HepG2 (cell line): Measurements from ENCODE around the gene CMTM2. TPM values are rescaled to one million over a fixed set of nuclear protein-coding genes. Genes with fewer than 3 reads are reported as not detected.

Source experiments
- FLYWCH1 ChIP-seq: sonication (generic); formaldehyde crosslinking; IDR thresholded peaks from 2 replicates; pipeline ENCODE4 v1.8.1; 2023; ENCODE audit warnings: mild to moderate bottlenecking, missing genetic modification reagents
- PCBP1 ChIP-seq: fragments of 200-400 bp; formaldehyde crosslinking; IDR thresholded peaks from 2 replicates; pipeline ENCODE4 v1.6.1; 2017; ENCODE audit warnings: mild to moderate bottlenecking, low read depth, low read length, borderline replicate concordance
- RNF2 ChIP-seq: fragments of 450-650 bp; conservative IDR thresholded peaks from 2 replicates; pipeline ENCODE4 v1.6.1; 2016; ENCODE audit warnings: low read depth
- SAP130 ChIP-seq: IDR thresholded peaks from 2 replicates; pipeline ENCODE4 v1.6.1; 2016; ENCODE audit warnings: low read depth
- SNAPC2 ChIP-seq: sonication (generic); formaldehyde crosslinking; IDR thresholded peaks from 2 replicates; pipeline ENCODE4 v1.8.1; 2022; ENCODE audit warnings: mild to moderate bottlenecking, missing genetic modification reagents
- polyA plus RNA-seq, 8 experiments: library from polyadenylated mRNA; depleted of rRNA in 3 of 8; stranded (reverse) in 7 of 8; unstranded in 1 of 8; fragments of >200 nt; fragmentation: Illumina TruSeq in 4 of 8; extraction: Trizol in 4 of 8; gene quantifications; 2 replicates each; pipeline versions ENCODE4 v1.2.1 to v1.2.3, GENCODE V29; 2011 to 2016; ENCODE audit warnings: low read depth in 4 of 8, missing spikeins in 1 of 8, mixed read lengths in 1 of 8; ENCODE audit not compliant: insufficient read depth in 1 of 8
- total RNA-seq, 5 experiments: library from RNA; depleted of rRNA; stranded (reverse); fragments of >200 nt; fragmentation: Illumina TruSeq; extraction: Trizol; gene quantifications; 2 replicates each; pipeline ENCODE4 v1.2.3, GENCODE V29; 2016; ENCODE audit warnings: low read depth in 1 of 5
- TF ChIP-seq, protein P1 (sequence below): sonication (generic); formaldehyde crosslinking; IDR thresholded peaks from 2 replicates; pipeline ENCODE4 v1.8.1; 2023; ENCODE audit warnings: mild to moderate bottlenecking, missing genetic modification reagents
- TF ChIP-seq, protein P2 (sequence below): sonication (generic); formaldehyde crosslinking; IDR thresholded peaks from 2 replicates; pipeline ENCODE4 v1.4.0; 2020; ENCODE audit warnings: missing genetic modification reagents, low read depth, mild to moderate bottlenecking, borderline replicate concordance
- TF ChIP-seq, protein P3 (sequence below): IDR thresholded peaks from 2 replicates; pipeline ENCODE4 v1.6.1; 2018; ENCODE audit warnings: missing genetic modification reagents
- TF ChIP-seq, protein P4 (sequence below): sonication (generic); formaldehyde crosslinking; IDR thresholded peaks from 2 replicates; pipeline ENCODE4 v1.5.1; 2020; ENCODE audit warnings: missing genetic modification reagents, mild to moderate bottlenecking, borderline replicate concordance
- TF ChIP-seq, protein P5 (sequence below): sonication (generic); formaldehyde crosslinking; IDR thresholded peaks from 2 replicates; pipeline ENCODE4 v1.5.0; 2020; ENCODE audit warnings: mild to moderate bottlenecking, low read depth, missing genetic modification reagents, borderline replicate concordance

The CMTM2 gene
- total and polyA plus RNA-seq, 2 of the 13 experiments (the other 11 are each of a cell fraction or from before 2014, with no cell fraction given), result not detected

DNA sequence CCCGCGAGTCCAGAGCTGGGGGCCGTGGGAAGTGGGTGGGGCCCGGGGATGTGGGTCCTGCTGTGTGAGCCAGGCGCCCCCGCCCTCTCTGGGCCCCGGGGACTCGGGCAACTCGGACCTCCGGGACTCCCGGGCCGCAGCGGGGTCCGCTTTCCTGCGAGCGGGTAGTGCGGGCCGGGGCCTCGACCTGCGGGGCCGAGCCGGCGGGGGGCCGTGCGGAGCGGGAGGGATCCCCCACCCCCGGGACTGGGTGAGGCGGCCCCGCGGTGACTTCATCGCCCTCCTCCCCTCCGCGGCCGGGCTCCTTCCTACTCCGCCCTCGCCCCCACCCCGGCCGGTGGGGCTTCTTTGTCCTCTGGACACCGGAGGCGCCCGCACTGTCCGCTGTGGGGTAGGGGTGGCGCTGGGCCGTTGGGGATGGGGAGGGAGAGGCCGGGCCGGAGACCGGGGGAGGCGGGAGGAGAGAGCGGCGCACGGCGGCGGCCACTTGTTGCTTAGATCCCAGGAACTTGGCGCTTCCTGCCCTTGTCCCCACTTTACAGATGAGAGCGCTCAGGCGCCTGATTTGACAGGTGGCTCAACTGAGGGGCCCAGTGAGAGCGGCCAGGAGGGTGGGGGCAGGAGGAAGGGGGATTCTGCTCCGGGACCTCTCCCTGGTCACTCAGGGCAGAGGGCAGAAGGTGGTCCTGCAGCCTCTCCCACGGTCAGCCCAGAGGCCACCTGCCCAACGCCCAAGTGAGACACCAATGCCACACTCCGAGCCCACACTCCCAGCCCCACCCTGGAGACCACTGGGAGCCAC, 26.1 kb downstream of the CMTM2 start (continued):
- TF ChIP-seq, protein P1, sequence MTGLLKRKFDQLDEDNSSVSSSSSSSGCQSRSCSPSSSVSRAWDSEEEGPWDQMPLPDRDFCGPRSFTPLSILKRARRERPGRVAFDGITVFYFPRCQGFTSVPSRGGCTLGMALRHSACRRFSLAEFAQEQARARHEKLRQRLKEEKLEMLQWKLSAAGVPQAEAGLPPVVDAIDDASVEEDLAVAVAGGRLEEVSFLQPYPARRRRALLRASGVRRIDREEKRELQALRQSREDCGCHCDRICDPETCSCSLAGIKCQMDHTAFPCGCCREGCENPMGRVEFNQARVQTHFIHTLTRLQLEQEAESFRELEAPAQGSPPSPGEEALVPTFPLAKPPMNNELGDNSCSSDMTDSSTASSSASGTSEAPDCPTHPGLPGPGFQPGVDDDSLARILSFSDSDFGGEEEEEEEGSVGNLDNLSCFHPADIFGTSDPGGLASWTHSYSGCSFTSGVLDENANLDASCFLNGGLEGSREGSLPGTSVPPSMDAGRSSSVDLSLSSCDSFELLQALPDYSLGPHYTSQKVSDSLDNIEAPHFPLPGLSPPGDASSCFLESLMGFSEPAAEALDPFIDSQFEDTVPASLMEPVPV (CRISPR knock-in tag), result peak; percentile 88; the same call in 1 of the 2 replicates
- TF ChIP-seq RNF2 (no peak), FLYWCH1 (no peak), PCBP1 (peak; percentile 23; the same call in 1 of the 2 replicates), SNAPC2 (CRISPR knock-in tag) (no peak), SAP130 (peak; percentile 39)
- TF ChIP-seq, protein P2, sequence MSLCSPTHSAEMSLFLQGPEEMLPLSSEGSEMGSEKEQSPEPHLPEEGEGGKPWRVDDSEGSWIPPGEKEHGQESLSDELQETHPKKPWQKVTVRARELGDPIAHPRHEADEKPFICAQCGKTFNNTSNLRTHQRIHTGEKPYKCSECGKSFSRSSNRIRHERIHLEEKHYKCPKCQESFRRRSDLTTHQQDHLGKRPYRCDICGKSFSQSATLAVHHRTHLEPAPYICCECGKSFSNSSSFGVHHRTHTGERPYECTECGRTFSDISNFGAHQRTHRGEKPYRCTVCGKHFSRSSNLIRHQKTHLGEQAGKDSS, result no peak
- TF ChIP-seq, protein P3, sequence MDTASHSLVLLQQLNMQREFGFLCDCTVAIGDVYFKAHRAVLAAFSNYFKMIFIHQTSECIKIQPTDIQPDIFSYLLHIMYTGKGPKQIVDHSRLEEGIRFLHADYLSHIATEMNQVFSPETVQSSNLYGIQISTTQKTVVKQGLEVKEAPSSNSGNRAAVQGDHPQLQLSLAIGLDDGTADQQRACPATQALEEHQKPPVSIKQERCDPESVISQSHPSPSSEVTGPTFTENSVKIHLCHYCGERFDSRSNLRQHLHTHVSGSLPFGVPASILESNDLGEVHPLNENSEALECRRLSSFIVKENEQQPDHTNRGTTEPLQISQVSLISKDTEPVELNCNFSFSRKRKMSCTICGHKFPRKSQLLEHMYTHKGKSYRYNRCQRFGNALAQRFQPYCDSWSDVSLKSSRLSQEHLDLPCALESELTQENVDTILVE, result 0 out of 2 replicates have a peak, but pooled peaks have one; percentile 13
- TF ChIP-seq, protein P4, sequence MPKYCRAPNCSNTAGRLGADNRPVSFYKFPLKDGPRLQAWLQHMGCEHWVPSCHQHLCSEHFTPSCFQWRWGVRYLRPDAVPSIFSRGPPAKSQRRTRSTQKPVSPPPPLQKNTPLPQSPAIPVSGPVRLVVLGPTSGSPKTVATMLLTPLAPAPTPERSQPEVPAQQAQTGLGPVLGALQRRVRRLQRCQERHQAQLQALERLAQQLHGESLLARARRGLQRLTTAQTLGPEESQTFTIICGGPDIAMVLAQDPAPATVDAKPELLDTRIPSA (CRISPR knock-in tag), result peak; percentile 63; the same call in 1 of the 2 replicates
- TF ChIP-seq, protein P5, sequence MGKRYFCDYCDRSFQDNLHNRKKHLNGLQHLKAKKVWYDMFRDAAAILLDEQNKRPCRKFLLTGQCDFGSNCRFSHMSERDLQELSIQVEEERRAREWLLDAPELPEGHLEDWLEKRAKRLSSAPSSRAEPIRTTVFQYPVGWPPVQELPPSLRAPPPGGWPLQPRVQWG (CRISPR knock-in tag), result no peak
- TF ChIP-seq, all 625 proteins: peak for 94
